UCSD-AML1 (cell line): ENCODE data around the gene EME2.
A peak's percentile ranks its signal among the peaks of the same experiment; 100 is the strongest.
"Not testable (repeated sequence)": the region's sequence is repeated elsewhere in the genome, so short reads cannot be mapped to it uniquely, and the experiment has no call there.

ENCODE experiments used
- DNase-seq: peaks from one replicate; lab custom pipeline; 2025; ENCODE audit not compliant: unreplicated experiment; lab: John Stamatoyannopoulos, UW

Gene EME2

GRCh38 chr16:1790611-1791255 is 18.1 kb downstream of the EME2 start:
- DNase-seq: no peak

DNA sequence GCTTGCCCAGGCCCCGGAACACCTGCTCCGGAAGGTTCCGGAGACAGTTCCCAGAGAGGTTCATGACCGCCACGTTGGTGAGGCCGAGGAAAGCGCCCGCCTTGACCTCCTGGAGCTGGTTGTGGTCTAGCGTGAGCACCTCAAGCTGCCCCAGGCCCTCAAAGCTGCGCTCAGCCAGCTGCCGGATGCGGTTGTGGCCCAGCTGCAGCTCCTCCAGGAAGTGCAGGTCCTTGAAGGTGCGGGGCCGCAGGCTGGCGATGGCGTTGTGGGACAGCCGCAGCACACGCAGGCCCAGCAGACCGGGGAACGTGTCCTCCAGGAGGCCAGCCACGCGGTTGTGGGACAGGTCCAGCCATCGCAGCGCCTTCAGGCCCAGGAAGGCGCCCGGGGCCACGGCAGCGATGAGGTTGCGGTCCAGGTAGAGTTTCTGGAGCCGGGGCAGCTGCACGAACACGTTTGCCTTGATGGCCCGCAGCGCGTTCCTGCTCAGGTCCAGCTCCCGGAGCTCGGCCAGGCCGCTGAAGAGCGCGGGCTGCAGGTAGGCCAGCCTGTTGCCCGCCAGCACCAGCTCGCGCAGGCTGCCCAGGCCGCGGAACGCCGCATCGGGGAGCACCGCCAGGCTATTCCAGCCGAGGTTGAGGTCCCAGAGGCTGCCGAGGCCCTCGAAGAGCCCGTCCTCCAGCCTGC is 18.8 kb downstream of the EME2 start:
- no peak for DNase-seq

GRCh38 chr16:1791943-1792812 is 19.6 kb downstream of the EME2 start:
- no peak for DNase-seq

DNA sequence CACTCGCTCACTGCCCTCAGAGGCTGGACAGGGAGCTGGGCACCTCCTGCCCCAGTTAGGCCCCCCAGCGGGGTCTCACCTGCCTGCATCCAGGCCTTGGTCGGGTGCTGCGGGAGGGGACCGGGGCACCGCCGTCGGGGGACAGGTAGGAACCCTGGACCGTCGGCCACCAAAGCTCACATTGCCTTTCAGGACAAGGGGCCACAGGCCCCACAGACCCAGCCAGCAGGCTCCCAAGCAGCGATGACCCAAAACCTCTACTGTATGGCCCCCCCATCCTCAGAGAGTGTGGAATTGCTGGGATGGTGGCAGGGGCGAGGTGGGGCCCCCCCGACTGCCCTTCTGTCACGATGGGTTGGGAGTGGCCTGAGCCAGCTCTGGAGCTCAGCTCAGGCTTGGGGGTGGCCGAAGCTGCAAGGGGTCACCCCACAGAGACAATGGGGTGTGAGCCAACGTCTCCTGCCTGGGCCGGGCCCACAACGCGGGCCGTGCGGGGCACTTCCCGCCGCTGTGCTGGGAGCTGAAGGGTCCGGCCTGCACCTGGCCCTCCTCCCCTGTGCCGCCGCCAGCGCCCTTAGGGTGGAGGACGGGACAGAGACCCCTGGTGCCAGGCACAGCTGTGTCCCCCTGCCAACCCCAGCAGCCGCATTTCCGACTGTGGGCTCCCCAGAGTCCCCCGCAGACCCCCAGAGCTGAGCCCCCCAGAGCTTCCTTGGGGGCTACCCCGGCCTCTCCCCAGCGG is 20.4 kb downstream of the EME2 start:
- no peak for DNase-seq

GRCh38 chr16:1793578-1794220 is 21.1 kb downstream of the EME2 start, which contains the start of gene IGFALS:
Gene IGFALS (minus strand): TSS chr16:1793705. CDS start chr16:1793652, 53 bp downstream.
- no peak for DNase-seq

DNA sequence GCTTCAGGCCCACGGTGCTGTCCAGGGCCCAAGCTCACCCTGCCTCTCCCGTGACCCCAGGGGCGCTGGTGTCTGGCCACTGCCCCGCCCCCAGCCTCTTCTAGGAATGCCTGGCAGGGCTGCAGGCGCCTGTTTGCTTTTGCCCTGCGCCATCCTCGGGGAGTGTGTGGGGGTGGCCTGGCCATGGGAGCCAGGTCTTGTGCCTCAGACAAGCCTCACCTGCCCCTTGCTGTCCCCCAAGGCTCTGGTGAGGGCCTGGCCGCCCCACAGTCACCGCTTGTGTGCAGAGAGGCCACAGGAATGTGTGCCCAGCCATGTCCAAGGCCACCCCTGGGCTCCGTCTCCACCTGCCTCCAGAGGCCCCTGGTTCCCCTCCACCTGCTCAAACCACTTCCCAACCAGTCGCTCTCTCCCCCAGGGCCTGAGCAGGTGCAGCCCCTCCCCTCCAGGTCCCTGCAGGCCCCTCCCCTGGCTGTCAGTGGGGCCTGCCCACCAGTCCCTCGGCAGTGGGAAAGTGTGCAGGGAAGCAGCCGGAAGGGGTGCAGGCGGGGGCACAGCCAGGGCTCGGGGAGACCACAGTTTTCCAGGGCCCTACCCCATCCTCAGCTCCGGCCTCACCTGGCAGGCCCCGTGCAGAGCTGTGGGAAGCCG is 21.7 kb downstream of the EME2 start:
- no peak for DNase-seq

DNA sequence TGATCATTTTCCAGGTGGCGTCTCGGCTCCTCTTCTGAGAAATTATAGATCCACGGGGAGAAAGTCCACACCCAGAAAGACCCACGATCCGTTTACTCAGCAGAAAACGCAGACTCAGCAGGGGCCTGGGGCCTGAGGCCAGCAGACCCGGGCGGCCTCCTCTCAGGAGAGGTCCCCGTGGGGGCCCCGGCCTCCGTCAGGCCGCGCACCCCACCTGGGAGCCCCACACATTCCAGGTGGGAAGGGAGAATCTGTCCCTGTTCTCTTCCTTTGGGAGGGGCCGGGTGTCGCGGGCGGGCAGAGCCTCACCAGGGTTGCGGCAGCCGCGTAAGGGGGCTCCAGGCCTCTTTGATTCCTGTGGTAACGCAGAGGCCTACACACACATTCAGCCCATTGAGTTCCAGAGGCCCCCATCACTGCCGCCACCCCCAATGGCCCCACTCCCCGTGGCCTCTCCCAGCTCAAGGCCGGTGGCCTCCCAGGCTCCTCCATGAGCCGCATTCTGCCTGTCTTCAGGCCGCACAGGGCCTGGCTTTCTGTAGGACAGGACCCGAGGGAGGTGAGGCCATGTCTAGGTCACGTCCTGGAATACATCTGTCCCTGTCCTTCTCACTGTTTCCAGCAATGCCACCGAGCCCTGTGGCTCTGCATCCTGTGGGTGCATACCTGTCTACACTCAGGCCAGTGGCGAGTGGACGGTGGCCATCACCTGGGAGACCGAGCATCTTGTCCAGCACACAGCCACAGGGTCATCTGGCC is 22.5 kb downstream of the EME2 start:
- DNase-seq: no peak

GRCh38 chr16:1799263-1799662 is 26.7 kb downstream of the EME2 start:
- DNase-seq: not testable (repeated sequence)

DNA sequence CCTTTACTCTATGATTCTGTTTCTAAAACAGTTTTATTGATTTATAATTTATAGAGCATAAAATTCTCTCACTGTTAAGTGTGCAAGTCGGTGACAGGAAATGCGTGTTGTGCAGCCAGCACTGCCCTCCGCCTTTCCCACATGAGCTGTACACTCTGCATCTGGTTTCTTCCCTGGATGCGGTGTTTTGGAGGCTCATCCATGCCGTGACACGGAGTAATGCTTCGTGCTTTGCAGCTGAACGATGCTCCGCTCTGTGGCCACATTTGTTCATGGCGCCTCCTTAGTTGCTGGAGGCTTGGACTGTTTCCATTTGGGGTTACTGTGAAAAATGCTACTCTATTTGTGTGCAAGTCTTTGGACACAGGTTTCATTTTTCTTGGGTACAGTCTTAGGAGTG is 28.1 kb downstream of the EME2 start:
- no peak for DNase-seq

- DNase-seq: no peak
Measured at GRCh38 chr16:1807626-1808025, 35.0 kb downstream of the EME2 start.

GRCh38 chr16:1808691-1809090 is 36.1 kb downstream of the EME2 start:
- DNase-seq: no peak

DNA sequence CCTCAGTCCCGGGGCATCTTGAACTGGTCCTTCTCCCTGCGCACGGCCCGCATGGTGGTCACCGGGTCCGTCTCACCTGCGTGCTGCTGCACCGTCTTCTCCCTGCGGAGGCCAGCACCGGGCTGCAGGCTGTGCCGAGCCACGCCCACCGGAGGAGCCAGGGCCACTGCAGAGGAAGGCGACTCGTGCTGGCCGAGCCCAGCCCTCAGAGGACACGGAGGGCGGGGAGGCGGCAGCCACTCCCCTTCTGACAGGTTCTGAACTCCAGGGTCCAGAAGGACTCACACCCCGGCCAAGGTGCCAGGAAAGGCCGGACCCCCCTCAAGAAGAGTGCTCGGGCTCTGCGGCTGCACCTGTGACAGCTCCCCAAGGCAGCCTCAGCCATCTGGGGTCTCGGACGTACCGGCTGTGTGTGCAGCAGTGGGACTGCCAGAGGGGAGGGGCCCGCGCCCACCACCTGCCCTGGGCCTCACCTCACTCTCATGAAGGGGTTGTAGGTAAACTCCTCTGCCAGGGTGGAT is 36.7 kb downstream of the EME2 start:
- no peak for DNase-seq

DNA sequence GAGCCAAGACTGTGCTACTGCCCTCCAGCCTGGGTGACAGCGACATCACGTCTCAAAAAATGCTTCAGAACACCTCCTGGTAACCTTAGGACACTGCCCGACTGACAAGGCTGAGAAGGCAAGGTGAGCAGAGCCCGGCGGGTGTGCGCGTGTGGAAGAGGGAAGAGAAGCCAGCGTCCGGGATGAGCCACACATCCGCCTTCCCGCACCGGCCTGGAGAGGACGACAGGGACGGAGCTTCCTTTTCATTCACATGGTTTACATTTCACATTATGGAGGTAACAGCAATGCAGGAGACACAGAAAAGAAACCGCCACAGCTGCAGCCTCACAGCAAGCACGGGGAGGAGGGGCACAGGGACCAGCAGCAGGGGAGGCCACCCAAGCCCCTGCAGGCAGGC is 37.5 kb downstream of the EME2 start:
- DNase-seq: no peak

- no peak for DNase-seq
Measured at GRCh38 chr16:1810536-1810935, 37.9 kb downstream of the EME2 start.

- DNase-seq: peak; percentile 72
Measured at GRCh38 chr16:1812732-1813163, 40.1 kb downstream of the EME2 start.

- no peak for DNase-seq
Measured at GRCh38 chr16:1815461-1815860, 42.9 kb downstream of the EME2 start.

GRCh38 chr16:1816396-1817275 is 44.0 kb downstream of the EME2 start:
- DNase-seq: no peak

DNA sequence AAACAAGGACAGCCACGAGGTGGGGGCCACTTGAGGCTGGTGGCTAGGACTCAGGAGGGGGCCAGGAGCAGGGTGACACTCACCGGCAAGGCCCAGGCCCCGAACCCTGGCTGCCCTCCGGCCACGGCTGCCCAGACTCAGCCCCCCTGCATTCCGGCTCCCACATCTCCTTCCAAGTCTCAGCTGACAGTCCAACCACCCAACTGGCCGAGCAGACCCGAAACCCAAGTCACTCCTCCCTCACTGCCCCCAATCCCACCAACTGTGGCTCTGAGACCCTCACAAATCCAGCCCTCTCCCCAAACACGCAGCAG is 44.6 kb downstream of the EME2 start:
- no peak for DNase-seq
